SK-N-SH (cell line): Measurements from ENCODE around the gene IBTK. TPM values are rescaled to one million over a fixed set of nuclear protein-coding genes. Genes with fewer than 3 reads are reported as not detected.
"Not testable (repeated sequence)": the region's sequence is repeated elsewhere in the genome, so short reads cannot be mapped to it uniquely, and the experiment has no call there.

ENCODE experiments used
- CTCF ChIA-PET: fragments of 300-600, 350-600 bp; formaldehyde crosslinking; extraction: SDS; loops from one replicate; lab custom pipeline; 2021; lab: Yijun Ruan, JAX
- POLR2A ChIA-PET: fragments of 350-600 bp; sonication (Branson Sonifier 250); formaldehyde crosslinking; extraction: SDS; loops from one replicate; lab custom pipeline; 2020; ENCODE audit warnings: antibody characterized with exemption, inconsistent platforms; lab: Yijun Ruan, JAX
- DNase-seq: peaks from one replicate; pipeline ENCODE4 v3.0.0; 2012
- H2AFZ ChIP-seq: fragments of 200-600 bp; sonication (generic); 2 replicates; pipeline ENCODE4 v1.8.1; 2016; ENCODE audit warnings: antibody characterized with exemption, mild to moderate bottlenecking, low read depth
- H3F3A ChIP-seq: fragments of 200-600 bp; sonication (generic); replicated peaks from 2 replicates; pipeline ENCODE3; 2016; ENCODE audit warnings: antibody characterized with exemption, mild to moderate bottlenecking; ENCODE audit not compliant: insufficient read depth
- H3K27ac ChIP-seq, 2 experiments: fragments of 200-500 bp in 1 of 2; fragments of 200-600 bp in 1 of 2; sonication (Bioruptor generic) in 1 of 2; sonication (generic), shearing (Covaris generic) in 1 of 2; 2 replicates each; pipeline versions ENCODE4 v1.5.1 to v1.6.1; 2014 to 2016; ENCODE audit warnings: low read depth in 2 of 2, inconsistent platforms in 1 of 2, low read length in 1 of 2, mild to moderate bottlenecking in 1 of 2, mixed read lengths in 1 of 2
- H3K27me3 ChIP-seq: fragments of 200-600 bp; sonication (generic), shearing (Covaris generic); 2 replicates; pipeline ENCODE4 v1.6.1; 2016; ENCODE audit warnings: mixed run types; ENCODE audit not compliant: insufficient read depth
- H3K36me3 ChIP-seq, 2 experiments: fragments of 200-500 bp in 1 of 2; fragments of 200-600 bp in 1 of 2; sonication (Bioruptor generic) in 1 of 2; sonication (generic) in 1 of 2; replicated peaks in 1 of 2; 2 replicates each; pipeline versions ENCODE3 to v1.5.1; 2014 to 2016; ENCODE audit warnings: low read length in 1 of 2, mild to moderate bottlenecking in 1 of 2; ENCODE audit not compliant: insufficient read depth in 2 of 2, control insufficient read depth in 1 of 2
- H3K4me1 ChIP-seq, 2 experiments: fragments of 200-500 bp in 1 of 2; fragments of 200-600 bp in 1 of 2; sonication (Bioruptor generic) in 1 of 2; sonication (generic), shearing (Covaris generic) in 1 of 2; 2 replicates each; pipeline versions ENCODE4 v1.5.1 to v1.6.1; 2014 to 2016; ENCODE audit warnings: low read depth in 1 of 2, low read length in 1 of 2, mixed run types in 1 of 2; ENCODE audit not compliant: insufficient read depth in 2 of 2, control insufficient read depth in 1 of 2
- H3K4me2 ChIP-seq: fragments of 200-600 bp; sonication (generic), shearing (Covaris generic); 2 replicates; pipeline ENCODE4 v1.6.1; 2017; ENCODE audit warnings: mixed run types
- H3K4me3 ChIP-seq, 2 experiments: fragments of 200-500 bp in 1 of 2; fragments of 200-600 bp in 1 of 2; sonication (Bioruptor generic) in 1 of 2; sonication (generic), shearing (Covaris generic) in 1 of 2; 2 replicates each; pipeline versions ENCODE4 v1.5.1 to v1.8.1; 2014 to 2016; ENCODE audit warnings: low read depth in 2 of 2, inconsistent platforms in 1 of 2, low read length in 1 of 2, mild to moderate bottlenecking in 1 of 2, mixed read lengths in 1 of 2, moderate library complexity in 1 of 2
- H3K79me2 ChIP-seq: fragments of 200-600 bp; sonication (generic); 2 replicates; pipeline ENCODE4 v1.8.1; 2017; ENCODE audit warnings: mild to moderate bottlenecking; ENCODE audit not compliant: insufficient read depth
- H3K9ac ChIP-seq: fragments of 200-600 bp; sonication (generic); 2 replicates; pipeline ENCODE4 v1.6.1; 2017; ENCODE audit warnings: mixed run types
- H3K9me2 ChIP-seq: fragments of 200-600 bp; sonication (generic); 2 replicates; pipeline ENCODE4 v1.6.1; 2017; ENCODE audit warnings: mixed run types
- H3K9me3 ChIP-seq: fragments of 200-600 bp; sonication (generic); 2 replicates; pipeline ENCODE4 v1.6.1; 2017; ENCODE audit warnings: mixed run types, mild to moderate bottlenecking, moderate library complexity
- H4K20me1 ChIP-seq: fragments of 200-600 bp; sonication (generic); 2 replicates; pipeline ENCODE4 v1.6.1; 2017; ENCODE audit warnings: mild to moderate bottlenecking, mixed run types; ENCODE audit not compliant: insufficient read depth
- EP300 ChIP-seq, 2 experiments: IDR thresholded peaks; 2 replicates each; pipeline versions ENCODE4 v1.4.0 to v1.6.1; 2012; ENCODE audit warnings: borderline replicate concordance in 1 of 2, low read depth in 1 of 2, low read length in 1 of 2
- FOSL2 ChIP-seq: IDR thresholded peaks from 2 replicates; pipeline ENCODE4 v1.4.0; 2012; ENCODE audit warnings: low read depth, mild to moderate bottlenecking, moderate library complexity, borderline replicate concordance
- FOXJ3 ChIP-seq: sonication (generic); formaldehyde crosslinking; IDR thresholded peaks from 2 replicates; pipeline ENCODE4 v1.5.1; 2020; ENCODE audit warnings: mild to moderate bottlenecking, missing genetic modification reagents
- FOXM1 ChIP-seq: IDR thresholded peaks from 2 replicates; pipeline ENCODE4 v1.4.0; 2012; ENCODE audit warnings: low read depth, mild to moderate bottlenecking
- MEF2A ChIP-seq: IDR thresholded peaks from 2 replicates; pipeline ENCODE4 v1.4.0; 2012; ENCODE audit warnings: low read depth, borderline replicate concordance
- MXI1 ChIP-seq: IDR thresholded peaks from 2 replicates; pipeline ENCODE4 v1.6.1; 2012; ENCODE audit warnings: mild to moderate bottlenecking, low read depth, low read length, improper control_type of control experiment
- POLR2AphosphoS5 ChIP-seq: IDR thresholded peaks from 2 replicates; pipeline ENCODE4 v1.6.1; 2012; ENCODE audit warnings: low read depth, low read length
- RAD21 ChIP-seq: IDR thresholded peaks from 2 replicates; pipeline ENCODE4 v1.6.1; 2012; ENCODE audit warnings: mild to moderate bottlenecking, low read length
- RFX5 ChIP-seq: IDR thresholded peaks from 2 replicates; pipeline ENCODE4 v1.6.1; 2012; ENCODE audit warnings: mild to moderate bottlenecking, improper control_type of control experiment, low read length
- TAF1 ChIP-seq: IDR thresholded peaks from 2 replicates; pipeline ENCODE4 v1.6.1; 2012; ENCODE audit warnings: low read depth, mild to moderate bottlenecking, low read length, moderate library complexity, borderline replicate concordance
- TCF12 ChIP-seq: IDR thresholded peaks from 2 replicates; pipeline ENCODE4 v1.4.0; 2012
- YY1 ChIP-seq: IDR thresholded peaks from 2 replicates; pipeline ENCODE4 v1.4.0; 2012; ENCODE audit warnings: low read depth, mild to moderate bottlenecking
- WGBS: methylation state at CpG from one replicate; pipeline ENCODE4 v1.1.6; 2017; ENCODE audit warnings: low lambda C conversion rate; 5-methylcytosine and 5-hydroxymethylcytosine counted together
- polyA plus RNA-seq, 3 experiments: library from polyadenylated mRNA; depleted of rRNA; stranded (reverse); fragments of >200 nt; gene quantifications; 2 replicates each; pipeline ENCODE4 v1.2.3, GENCODE V29; 2012
- TF ChIP-seq, protein P1 (sequence below): fragments of 150-350 bp; IDR thresholded peaks from 2 replicates; pipeline ENCODE4 v1.6.1; 2016; ENCODE audit warnings: mild to moderate bottlenecking, low read depth, low read length
- TF ChIP-seq, protein P2 (sequence below): fragments of 200-600 bp; sonication (generic); IDR thresholded peaks from 2 replicates; pipeline ENCODE4 v1.6.1; 2017; ENCODE audit warnings: antibody characterized with exemption, mild to moderate bottlenecking, moderate library complexity
- TF ChIP-seq, protein P3 (sequence below): fragments of 150-350 bp; IDR thresholded peaks from 2 replicates; pipeline ENCODE4 v1.6.1; 2017; ENCODE audit warnings: antibody characterized with exemption, low read length, low read depth, borderline replicate concordance
- TF ChIP-seq, protein P4 (sequence below): IDR thresholded peaks from 2 replicates; pipeline ENCODE4 v1.4.0; 2012; ENCODE audit warnings: low read depth, borderline replicate concordance

Gene IBTK
- polyA plus RNA-seq, 1 of the 3 experiments (the other 2 are of a cell fraction), result 9.5 TPM

DNA sequence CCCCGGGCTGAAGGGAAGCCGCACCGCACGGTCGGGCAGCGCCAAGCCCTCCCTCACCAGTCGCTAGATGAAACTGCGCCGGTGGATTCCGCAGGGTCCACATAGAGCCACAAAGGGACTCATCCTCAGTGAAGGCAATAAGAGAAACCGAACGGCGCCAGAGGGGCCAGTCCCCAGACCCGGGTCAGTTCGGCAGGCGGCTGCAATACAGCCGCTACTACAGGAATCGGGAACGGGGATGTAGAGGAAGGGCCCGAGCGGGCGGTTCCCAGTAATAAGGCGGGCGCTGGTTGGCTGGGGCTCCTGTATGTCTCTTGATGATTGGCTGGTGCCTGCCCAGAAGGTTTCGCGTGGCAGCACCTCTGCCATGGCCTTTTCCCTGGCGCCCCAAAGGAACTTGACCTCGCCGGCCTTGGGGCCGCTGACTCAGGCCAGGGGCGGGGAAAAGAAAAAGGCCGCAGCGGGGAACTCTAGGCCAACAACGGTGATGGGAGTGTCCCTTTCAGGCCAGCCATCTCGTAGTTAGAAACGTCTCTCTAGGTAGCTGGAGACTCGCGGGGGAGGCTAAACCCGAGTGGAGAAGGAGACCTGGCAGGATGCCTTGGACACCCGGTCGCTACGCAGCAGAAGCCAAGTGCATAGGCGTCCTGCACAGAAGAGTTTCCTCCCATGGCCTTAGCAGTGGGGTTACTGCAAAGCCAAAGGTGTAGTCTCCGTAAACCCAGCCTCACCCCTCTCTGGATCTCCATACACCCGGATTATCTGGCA, at the start of gene IBTK (continued):
- TF ChIP-seq, protein P1, sequence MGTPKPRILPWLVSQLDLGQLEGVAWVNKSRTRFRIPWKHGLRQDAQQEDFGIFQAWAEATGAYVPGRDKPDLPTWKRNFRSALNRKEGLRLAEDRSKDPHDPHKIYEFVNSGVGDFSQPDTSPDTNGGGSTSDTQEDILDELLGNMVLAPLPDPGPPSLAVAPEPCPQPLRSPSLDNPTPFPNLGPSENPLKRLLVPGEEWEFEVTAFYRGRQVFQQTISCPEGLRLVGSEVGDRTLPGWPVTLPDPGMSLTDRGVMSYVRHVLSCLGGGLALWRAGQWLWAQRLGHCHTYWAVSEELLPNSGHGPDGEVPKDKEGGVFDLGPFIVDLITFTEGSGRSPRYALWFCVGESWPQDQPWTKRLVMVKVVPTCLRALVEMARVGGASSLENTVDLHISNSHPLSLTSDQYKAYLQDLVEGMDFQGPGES, result peak; percentile 70
- peak; percentile 82 for TF ChIP-seq YY1
- TF ChIP-seq TAF1, result no peak; the same call in none of the 2 replicates
- TF ChIP-seq, protein P2, sequence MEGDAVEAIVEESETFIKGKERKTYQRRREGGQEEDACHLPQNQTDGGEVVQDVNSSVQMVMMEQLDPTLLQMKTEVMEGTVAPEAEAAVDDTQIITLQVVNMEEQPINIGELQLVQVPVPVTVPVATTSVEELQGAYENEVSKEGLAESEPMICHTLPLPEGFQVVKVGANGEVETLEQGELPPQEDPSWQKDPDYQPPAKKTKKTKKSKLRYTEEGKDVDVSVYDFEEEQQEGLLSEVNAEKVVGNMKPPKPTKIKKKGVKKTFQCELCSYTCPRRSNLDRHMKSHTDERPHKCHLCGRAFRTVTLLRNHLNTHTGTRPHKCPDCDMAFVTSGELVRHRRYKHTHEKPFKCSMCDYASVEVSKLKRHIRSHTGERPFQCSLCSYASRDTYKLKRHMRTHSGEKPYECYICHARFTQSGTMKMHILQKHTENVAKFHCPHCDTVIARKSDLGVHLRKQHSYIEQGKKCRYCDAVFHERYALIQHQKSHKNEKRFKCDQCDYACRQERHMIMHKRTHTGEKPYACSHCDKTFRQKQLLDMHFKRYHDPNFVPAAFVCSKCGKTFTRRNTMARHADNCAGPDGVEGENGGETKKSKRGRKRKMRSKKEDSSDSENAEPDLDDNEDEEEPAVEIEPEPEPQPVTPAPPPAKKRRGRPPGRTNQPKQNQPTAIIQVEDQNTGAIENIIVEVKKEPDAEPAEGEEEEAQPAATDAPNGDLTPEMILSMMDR, result no peak
- no peak for TF ChIP-seq FOXM1
- no peak for TF ChIP-seq RFX5
- TF ChIP-seq, protein P3, sequence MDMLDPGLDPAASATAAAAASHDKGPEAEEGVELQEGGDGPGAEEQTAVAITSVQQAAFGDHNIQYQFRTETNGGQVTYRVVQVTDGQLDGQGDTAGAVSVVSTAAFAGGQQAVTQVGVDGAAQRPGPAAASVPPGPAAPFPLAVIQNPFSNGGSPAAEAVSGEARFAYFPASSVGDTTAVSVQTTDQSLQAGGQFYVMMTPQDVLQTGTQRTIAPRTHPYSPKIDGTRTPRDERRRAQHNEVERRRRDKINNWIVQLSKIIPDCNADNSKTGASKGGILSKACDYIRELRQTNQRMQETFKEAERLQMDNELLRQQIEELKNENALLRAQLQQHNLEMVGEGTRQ, result no peak
- TF ChIP-seq TCF12, result peak; percentile 10; the same call in 1 of the 2 replicates
- TF ChIP-seq MEF2A, result no peak
- peak; percentile 65; the same call in 1 of the 2 replicates for TF ChIP-seq MXI1

DNA sequence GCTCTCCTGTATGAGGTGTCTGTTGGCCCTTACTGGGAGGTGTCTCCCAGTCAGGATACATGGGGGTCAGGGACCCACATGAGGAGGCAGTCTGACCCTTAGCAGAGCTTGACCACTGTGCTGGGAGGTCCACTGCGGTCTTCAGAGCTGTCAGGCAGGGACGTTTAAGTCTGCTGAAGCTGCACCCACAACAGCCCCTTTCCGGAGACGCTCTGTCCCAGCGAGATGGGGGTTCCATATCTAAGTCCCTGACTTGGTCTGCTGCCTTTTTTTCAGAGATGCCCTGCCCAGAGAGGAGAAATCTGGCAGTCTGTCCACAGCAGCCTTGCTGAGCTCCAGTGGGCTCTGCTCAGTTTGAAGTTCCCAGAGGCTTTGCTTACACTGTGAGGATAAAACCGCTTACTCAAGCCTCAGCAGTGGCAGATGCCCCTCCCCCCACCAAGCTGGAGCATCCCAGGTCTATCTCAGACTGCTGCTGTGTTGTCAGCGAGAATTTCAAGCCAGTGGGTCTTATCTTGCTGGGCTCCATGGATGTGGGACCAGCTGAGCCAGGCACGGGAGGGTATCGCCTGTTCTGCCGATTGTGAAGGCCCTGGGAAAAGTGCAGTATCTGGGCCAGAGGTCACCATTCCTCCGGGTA, 36.3 kb upstream of the IBTK start:
- no peaks in the 10 kb centered on the region for H3K27me3 ChIP-seq
- H4K20me1 ChIP-seq, result no peaks in the 10 kb centered on the region
- no peaks in the 10 kb centered on the region for H3K9me3 ChIP-seq
- ChIA-PET CTCF (interaction anchor here (0.8 kb wide), 1 partner anchor 13 kb away, joined by 3 read pairs; no protein-coding TSS in a partner anchor), POLR2A (no interaction called here)
- H3K4me2 ChIP-seq, result no peak overlapping the region
- H3K79me2 ChIP-seq, result no peaks in the 10 kb centered on the region
- no peaks in the 10 kb centered on the region for H3K9me2 ChIP-seq
- TF ChIP-seq POLR2AphosphoS5, result no peak
- TF ChIP-seq, protein P4, sequence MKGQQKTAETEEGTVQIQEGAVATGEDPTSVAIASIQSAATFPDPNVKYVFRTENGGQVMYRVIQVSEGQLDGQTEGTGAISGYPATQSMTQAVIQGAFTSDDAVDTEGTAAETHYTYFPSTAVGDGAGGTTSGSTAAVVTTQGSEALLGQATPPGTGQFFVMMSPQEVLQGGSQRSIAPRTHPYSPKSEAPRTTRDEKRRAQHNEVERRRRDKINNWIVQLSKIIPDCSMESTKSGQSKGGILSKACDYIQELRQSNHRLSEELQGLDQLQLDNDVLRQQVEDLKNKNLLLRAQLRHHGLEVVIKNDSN, result no peak
- TF ChIP-seq FOXJ3 (CRISPR knock-in tag), result no peak
- no peak for TF ChIP-seq EP300 (IDR thresholded peaks at IDR 0.05; ENCODE audit: borderline replicate concordance in 1 of 2, low read depth in 1 of 2, low read length in 1 of 2)
- TF ChIP-seq FOSL2, result no peak
- no peak for TF ChIP-seq RAD21
- TF ChIP-seq YY1, result no peak
- H3F3A ChIP-seq, result no peaks in the 10 kb centered on the region
- no peaks in the 10 kb centered on the region for H3K36me3 ChIP-seq
- H2AFZ ChIP-seq, result no peak overlapping the region
- no peak overlapping the region for H3K9ac ChIP-seq
- DNase-seq, result no peak
- 88% methylated on average over 5 of the region's 11 CpGs for WGBS
- H3K27ac ChIP-seq, result no peak overlapping the region
- H3K4me3 ChIP-seq, result no peak overlapping the region
- no peaks in the 10 kb centered on the region for H3K4me1 ChIP-seq

DNA sequence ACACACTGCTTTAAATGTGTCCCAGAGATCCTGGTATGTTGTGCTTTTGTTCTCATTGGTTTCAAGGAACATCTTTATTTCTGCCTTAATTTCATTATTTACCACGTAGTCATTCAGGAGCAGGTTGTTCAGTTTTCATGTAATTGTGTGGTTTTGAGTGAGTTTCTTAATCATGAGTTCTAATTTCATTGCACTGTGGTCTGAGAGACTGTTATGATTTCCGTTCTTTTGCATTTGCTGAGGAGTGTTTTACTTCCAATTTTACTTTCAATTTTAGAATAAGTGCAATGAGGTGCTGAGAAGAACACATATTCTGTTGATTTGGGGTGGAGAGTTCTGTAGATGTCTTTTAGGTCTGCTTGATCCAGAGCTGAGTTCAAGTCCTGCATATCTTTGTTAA, 34.0 kb upstream of the IBTK start:
- H2AFZ ChIP-seq, H3F3A ChIP-seq, H3K79me2 ChIP-seq, H3K9ac ChIP-seq, H3K4me3 ChIP-seq, H3K4me2 ChIP-seq, H3K36me3 ChIP-seq, DNase-seq, H3K9me3 ChIP-seq, H3K9me2 ChIP-seq, H3K27ac ChIP-seq, H3K27me3 ChIP-seq, POLR2A ChIA-PET, H4K20me1 ChIP-seq, H3K4me1 ChIP-seq: not testable (repeated sequence)
- CTCF ChIA-PET, result interaction anchor here (0.8 to 1.2 kb wide), 2 partner anchors 10 to 775 kb away, joined by 3 read pairs; no protein-coding TSS in a partner anchor
- 36% methylated on average over 2 of the region's 2 CpGs for WGBS
